MM.1S (cell line): ENCODE measurements around the gene TSPAN4.

Experiments
- DNase-seq: peaks from one replicate; pipeline ENCODE4 v3.0.0-alpha.2; 2015
- H2AFZ ChIP-seq: fragments of 300-600 bp; sonication (generic); 2 replicates; pipeline ENCODE4 v1.6.0; 2016; ENCODE audit warnings: antibody characterized with exemption, low read length
- H3F3A ChIP-seq: fragments of 300-600 bp; sonication (generic); 2 replicates; pipeline ENCODE4 v1.6.1; 2016; ENCODE audit warnings: mild to moderate bottlenecking, antibody characterized with exemption, low read length, moderate library complexity, mixed read lengths; ENCODE audit not compliant: insufficient read depth
- H3K27ac ChIP-seq: fragments of 300-600 bp; sonication (generic); 2 replicates; pipeline ENCODE4 v1.5.1; 2016; ENCODE audit warnings: mild to moderate bottlenecking, low read length
- H3K27me3 ChIP-seq: fragments of 300-600 bp; sonication (generic); replicated peaks from 2 replicates; pipeline ENCODE4 v1.6.0; 2016; ENCODE audit warnings: low read length; ENCODE audit not compliant: insufficient read depth
- H3K36me3 ChIP-seq: fragments of 300-600 bp; sonication (generic); replicated peaks from 2 replicates; pipeline ENCODE4 v1.6.1; 2016; ENCODE audit warnings: mild to moderate bottlenecking, low read length, mixed read lengths; ENCODE audit not compliant: insufficient read depth
- H3K4me1 ChIP-seq: fragments of 300-600 bp; sonication (generic); 2 replicates; pipeline ENCODE4 v1.6.1; 2016; ENCODE audit warnings: low read length, mixed read lengths
- H3K4me2 ChIP-seq: fragments of 300-600 bp; sonication (generic); 2 replicates; pipeline ENCODE4 v1.6.0; 2016; ENCODE audit warnings: low read depth, low read length
- H3K4me3 ChIP-seq: fragments of 300-600 bp; sonication (generic); 2 replicates; pipeline ENCODE4 v1.5.1; 2016; ENCODE audit warnings: low read length, mixed read lengths
- H3K79me2 ChIP-seq: fragments of 300-600 bp; sonication (generic); 2 replicates; pipeline ENCODE4 v1.6.1; 2016; ENCODE audit warnings: mixed run types, low read length, mixed read lengths
- H3K9ac ChIP-seq: fragments of 300-600 bp; sonication (generic); 2 replicates; pipeline ENCODE4 v1.6.1; 2016; ENCODE audit warnings: low read length, mixed read lengths
- H3K9me2 ChIP-seq: fragments of 300-600 bp; sonication (generic); replicated peaks from 2 replicates; pipeline ENCODE4 v1.6.1; 2016; ENCODE audit warnings: mild to moderate bottlenecking, low read length, mixed read lengths; ENCODE audit not compliant: insufficient read depth
- H3K9me3 ChIP-seq: fragments of 300-600 bp; sonication (generic); replicated peaks from 2 replicates; pipeline ENCODE4 v1.6.1; 2016; ENCODE audit warnings: mild to moderate bottlenecking, low read length, mixed read lengths; ENCODE audit not compliant: insufficient read depth
- H4K20me1 ChIP-seq: fragments of 300-600 bp; sonication (generic); 2 replicates; pipeline ENCODE4 v1.6.1; 2016; ENCODE audit warnings: mild to moderate bottlenecking, low read length, moderate library complexity, mixed read lengths; ENCODE audit not compliant: insufficient read depth
- CTCF ChIP-seq: fragments of 300-600 bp; sonication (generic); IDR thresholded peaks from 2 replicates; pipeline ENCODE4 v1.5.1; 2016; ENCODE audit warnings: antibody characterized with exemption, low read length, mixed read lengths
- EZH2 ChIP-seq: fragments of 300-600 bp; sonication (generic); optimal IDR thresholded peaks from 2 replicates; pipeline ENCODE3; 2017; ENCODE audit warnings: low read depth, mild to moderate bottlenecking, antibody characterized with exemption, low read length, mixed read lengths
- EZH2phosphoT487 ChIP-seq: fragments of 300-600 bp; sonication (generic); IDR thresholded peaks from 2 replicates; pipeline ENCODE4 v1.6.1; 2018; ENCODE audit warnings: antibody characterized with exemption, low read length

The TSPAN4 gene

GRCh38 chr11:871472-871871 lies 28.8 kb downstream of the TSPAN4 start:
- Histone ChIP-seq H3K4me1 (no peaks in the 10 kb centered on the region), H3K27me3 (no peaks in the 10 kb centered on the region)
- DNase-seq = no peak

GRCh38 chr11:872799-873198 lies 30.1 kb downstream of the TSPAN4 start:
- Histone ChIP-seq H2AFZ (no peak overlapping the region), H3K27ac (no peak overlapping the region), H3F3A (no peaks in the 10 kb centered on the region), H3K36me3 (no peaks in the 10 kb centered on the region), H3K9me3 (no peaks in the 10 kb centered on the region), H3K9me2 (no peaks in the 10 kb centered on the region), H4K20me1 (no peaks in the 10 kb centered on the region), H3K4me3 (no peak overlapping the region), H3K27me3 (no peaks in the 10 kb centered on the region), H3K9ac (no peak overlapping the region), H3K4me1 (no peaks in the 10 kb centered on the region), H3K79me2 (no peaks in the 10 kb centered on the region), H3K4me2 (no peak overlapping the region)
- no peak for DNase-seq
- no peak for TF ChIP-seq EZH2phosphoT487

More at GRCh38 chr11:871472-871871, 28.8 kb downstream of the TSPAN4 start:
- Histone ChIP-seq H4K20me1 (no peaks in the 10 kb centered on the region), H3K4me3 (no peak overlapping the region), H3K9me2 (no peaks in the 10 kb centered on the region), H2AFZ (no peak overlapping the region), H3K4me2 (no peak overlapping the region), H3K9me3 (no peaks in the 10 kb centered on the region), H3K36me3 (no peaks in the 10 kb centered on the region), H3K27ac (no peak overlapping the region), H3K9ac (no peak overlapping the region), H3K79me2 (no peaks in the 10 kb centered on the region), H3F3A (no peaks in the 10 kb centered on the region)
- TF ChIP-seq EZH2phosphoT487 = no peak
- no peak for TF ChIP-seq CTCF
- no peak for TF ChIP-seq EZH2

DNA sequence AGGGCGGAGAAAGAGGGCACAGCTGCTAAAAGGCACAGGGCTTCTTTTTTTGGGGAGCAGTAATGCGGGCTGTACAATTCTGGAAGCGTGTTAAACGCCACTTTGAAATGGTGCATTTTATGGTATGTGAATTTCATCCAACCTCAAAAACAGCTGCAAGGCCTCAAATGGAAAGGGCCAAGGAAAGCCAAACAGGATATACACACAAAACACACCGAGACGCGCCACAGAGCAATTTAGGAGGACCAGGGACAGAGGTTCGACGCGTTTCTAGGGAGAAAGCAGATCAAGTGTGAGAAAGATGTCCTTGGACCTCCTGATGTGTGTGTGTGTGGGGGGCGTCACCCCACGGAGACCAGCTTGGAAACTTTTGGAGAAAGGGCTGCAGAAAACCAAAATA lies 31.1 kb downstream of the TSPAN4 start:
- H3K27me3 ChIP-seq = no peaks in the 10 kb centered on the region
- no peaks in the 10 kb centered on the region for H3K36me3 ChIP-seq
- no peak overlapping the region for H2AFZ ChIP-seq
- H3K9me3 ChIP-seq = no peaks in the 10 kb centered on the region
- H3K4me2 ChIP-seq = no peak overlapping the region
- no peaks in the 10 kb centered on the region for H3F3A ChIP-seq
- no peak for DNase-seq
- H3K9me2 ChIP-seq = no peaks in the 10 kb centered on the region
- TF ChIP-seq EZH2 (no peak), CTCF (no peak), EZH2phosphoT487 (no peak)
- H3K9ac ChIP-seq = no peak overlapping the region
- H3K4me1 ChIP-seq = no peaks in the 10 kb centered on the region
- H3K79me2 ChIP-seq = no peaks in the 10 kb centered on the region
- no peak overlapping the region for H3K4me3 ChIP-seq
- H3K27ac ChIP-seq = no peak overlapping the region
- no peaks in the 10 kb centered on the region for H4K20me1 ChIP-seq

DNA sequence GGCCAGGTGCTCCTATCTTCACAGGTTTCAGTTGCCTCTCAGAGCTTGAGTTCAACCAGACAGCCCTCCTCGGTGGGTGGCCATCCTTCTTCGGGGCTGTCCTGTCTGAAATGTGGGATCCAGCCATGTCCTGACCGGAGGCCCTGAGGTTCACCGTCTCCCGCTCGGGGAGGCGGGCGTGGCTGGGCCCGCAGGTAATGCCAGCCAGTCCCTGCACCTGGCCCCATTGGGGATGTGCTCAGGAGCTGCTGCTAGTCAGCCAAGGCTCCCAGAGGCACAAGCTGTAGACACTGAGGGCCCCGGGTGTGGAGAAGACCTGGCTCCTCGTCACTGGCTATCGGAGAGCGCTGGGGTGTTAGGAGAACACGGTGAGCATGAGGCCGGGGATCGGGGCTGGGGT lies 32.6 kb downstream of the TSPAN4 start:
- Histone ChIP-seq H2AFZ (no peak overlapping the region), H3K79me2 (no peaks in the 10 kb centered on the region), H3K4me3 (no peak overlapping the region), H3K9ac (no peak overlapping the region), H3K4me1 (no peaks in the 10 kb centered on the region), H3K9me2 (no peaks in the 10 kb centered on the region), H3K36me3 (no peaks in the 10 kb centered on the region), H3K27me3 (no peaks in the 10 kb centered on the region), H4K20me1 (no peaks in the 10 kb centered on the region), H3F3A (no peaks in the 10 kb centered on the region), H3K9me3 (no peaks in the 10 kb centered on the region), H3K27ac (no peak overlapping the region), H3K4me2 (no peak overlapping the region)
- DNase-seq = no peak
- TF ChIP-seq EZH2 = no peak
